Loucy (cell line): ENCODE data around the gene TRANK1.
"Not testable (repeated sequence)": the region's sequence is repeated elsewhere in the genome, so short reads cannot be mapped to it uniquely, and the experiment has no call there.

Experiments used
- H2AFZ ChIP-seq: fragments of 200-600 bp; sonication (generic); 2 replicates; pipeline ENCODE4 v1.6.0; 2016; ENCODE audit warnings: antibody characterized with exemption, mild to moderate bottlenecking, low read length, moderate library complexity
- H3F3A ChIP-seq: fragments of 200-600 bp; 2 replicates; pipeline ENCODE4 v1.6.0; 2016; ENCODE audit warnings: antibody characterized with exemption, low read depth, mild to moderate bottlenecking
- H3K27me3 ChIP-seq: fragments of 200-600 bp; sonication (generic); 2 replicates; pipeline ENCODE4 v1.6.1; 2014; ENCODE audit warnings: low read length, mild to moderate bottlenecking; ENCODE audit not compliant: insufficient read depth, poor library complexity, severe bottlenecking
- H3K36me3 ChIP-seq: fragments of 200-600 bp; sonication (generic); 2 replicates; pipeline ENCODE4 v1.6.1; 2016; ENCODE audit warnings: low read length; ENCODE audit not compliant: insufficient read depth
- H3K4me1 ChIP-seq: fragments of 200-600 bp; sonication (generic); 2 replicates; pipeline ENCODE4 v1.5.1; 2014; ENCODE audit warnings: low read length, mild to moderate bottlenecking; ENCODE audit not compliant: insufficient read depth, poor library complexity, severe bottlenecking
- H3K4me2 ChIP-seq: fragments of 200-600 bp; sonication (generic); 2 replicates; pipeline ENCODE4 v1.6.0; 2014; ENCODE audit warnings: antibody characterized with exemption, low read length, low read depth, mild to moderate bottlenecking; ENCODE audit not compliant: poor library complexity, severe bottlenecking
- H3K4me3 ChIP-seq: fragments of 200-600 bp; sonication (generic); 2 replicates; pipeline ENCODE4 v1.5.1; 2014; ENCODE audit warnings: low read length, mild to moderate bottlenecking, mixed read lengths; ENCODE audit not compliant: poor library complexity, severe bottlenecking
- H3K79me2 ChIP-seq: fragments of 200-600 bp; sonication (generic); 2 replicates; pipeline ENCODE4 v1.6.1; 2014; ENCODE audit warnings: low read length; ENCODE audit not compliant: insufficient read depth
- H3K9ac ChIP-seq: fragments of 200-600 bp; sonication (generic); 2 replicates; pipeline ENCODE4 v1.6.0; 2014; ENCODE audit warnings: mild to moderate bottlenecking, low read depth, low read length, moderate library complexity; ENCODE audit not compliant: poor library complexity, severe bottlenecking
- H3K9me2 ChIP-seq: fragments of 200-600 bp; sonication (generic); replicated peaks from 2 replicates; pipeline ENCODE4 v1.6.1; 2016; ENCODE audit warnings: low read depth, low read length, mixed read lengths
- H3K9me3 ChIP-seq: fragments of 200-600 bp; sonication (generic); 2 replicates; pipeline ENCODE4 v1.6.1; 2014; ENCODE audit warnings: mild to moderate bottlenecking, antibody characterized with exemption, low read length, low read depth; ENCODE audit not compliant: insufficient read depth
- H4K20me1 ChIP-seq: fragments of 200-600 bp; sonication (generic); 2 replicates; pipeline ENCODE4 v1.6.0; 2014; ENCODE audit warnings: antibody characterized with exemption, low read length, mild to moderate bottlenecking; ENCODE audit not compliant: insufficient read depth, poor library complexity, severe bottlenecking
- CTCF ChIP-seq: fragments of 200-600 bp; sonication (generic); conservative IDR thresholded peaks from 2 replicates; pipeline ENCODE4 v1.5.1; 2014; ENCODE audit warnings: mild to moderate bottlenecking, antibody characterized with exemption, low read length
- EZH2phosphoT487 ChIP-seq: fragments of 200-600 bp; IDR thresholded peaks from 2 replicates; pipeline ENCODE4 v1.6.1; 2018; ENCODE audit warnings: antibody characterized with exemption, mild to moderate bottlenecking, moderate library complexity, borderline replicate concordance

Gene TRANK1

GRCh38 chr3:36954452-36955134, 9.7 kb upstream of the TRANK1 start:
- TF ChIP-seq EZH2phosphoT487 (no peak), CTCF (no peak)
- Histone ChIP-seq H3K36me3 (no peaks in the 10 kb centered on the region), H3K4me3 (no peak overlapping the region), H3K9ac (no peak overlapping the region), H3K4me1 (peaks cover 7% of the 10 kb centered on the region), H2AFZ (no peak overlapping the region), H3K9me3 (no peaks in the 10 kb centered on the region), H3K27me3 (no peaks in the 10 kb centered on the region), H3K9me2 (no peaks in the 10 kb centered on the region), H3K4me2 (no peak overlapping the region), H3K79me2 (no peaks in the 10 kb centered on the region), H4K20me1 (no peaks in the 10 kb centered on the region), H3F3A (no peaks in the 10 kb centered on the region)

GRCh38 chr3:36947814-36948213, 3.0 kb upstream of the TRANK1 start:
- H3K79me2 ChIP-seq, H3F3A ChIP-seq, H3K4me1 ChIP-seq, H3K36me3 ChIP-seq, H3K9me2 ChIP-seq, H3K4me3 ChIP-seq, H4K20me1 ChIP-seq, H3K27me3 ChIP-seq, H3K9me3 ChIP-seq, H2AFZ ChIP-seq, H3K9ac ChIP-seq, H3K4me2 ChIP-seq: not testable (repeated sequence)

- H3K4me1 ChIP-seq: peaks cover 6% of the 10 kb centered on the region
- no peaks in the 10 kb centered on the region for H4K20me1 ChIP-seq
- peak overlapping the region; percentile 73 for H3K4me3 ChIP-seq
- no peaks in the 10 kb centered on the region; the same call in 1 of the 2 replicates for H3K9me3 ChIP-seq
- H3K4me2 ChIP-seq: peak overlapping the region; percentile 79
- no peaks in the 10 kb centered on the region for H3K36me3 ChIP-seq
- no peak for TF ChIP-seq EZH2phosphoT487
- TF ChIP-seq CTCF: no peak
- no peaks in the 10 kb centered on the region for H3K9me2 ChIP-seq
- no peaks in the 10 kb centered on the region for H3F3A ChIP-seq
- H3K9ac ChIP-seq: no peak overlapping the region
- H3K27me3 ChIP-seq: peaks cover 5% of the 10 kb centered on the region
- peak overlapping the region; percentile 95; the same call in 1 of the 2 replicates for H2AFZ ChIP-seq
- no peaks in the 10 kb centered on the region for H3K79me2 ChIP-seq
Observed at GRCh38 chr3:36945333-36945980, 603 bp upstream of the TRANK1 start.
